HG03457 (cell line): ENCODE measurements around the gene OR51M1.

Experiments
- ATAC-seq: cut with Tn5 transposase; IDR thresholded peaks from one replicate; pipeline ENCODE4 v1.9.1; 2021; ENCODE audit warnings: moderate number of reproducible peaks; ENCODE audit not compliant: unreplicated experiment

The OR51M1 gene

DNA sequence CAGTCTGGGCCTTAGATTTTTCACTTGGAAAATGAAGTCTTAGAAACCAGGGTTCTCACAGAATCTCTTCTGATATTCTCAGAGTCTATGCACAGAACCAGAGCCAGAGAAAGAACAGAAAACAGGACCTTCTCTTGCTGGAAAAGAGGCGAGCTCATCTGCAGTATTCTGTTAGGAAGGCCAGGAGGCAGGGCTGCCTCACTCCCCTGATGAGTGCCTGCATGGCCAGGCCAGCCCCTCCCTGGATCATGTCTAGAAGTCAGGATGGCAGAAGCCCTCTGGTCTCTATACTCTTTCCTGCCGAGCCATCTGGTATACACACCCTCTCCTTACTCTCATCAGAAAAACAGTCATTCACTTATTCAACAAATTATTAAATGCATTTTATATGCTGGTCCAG is 723 bp downstream of the OR51M1 start:
- no peak for ATAC-seq

DNA sequence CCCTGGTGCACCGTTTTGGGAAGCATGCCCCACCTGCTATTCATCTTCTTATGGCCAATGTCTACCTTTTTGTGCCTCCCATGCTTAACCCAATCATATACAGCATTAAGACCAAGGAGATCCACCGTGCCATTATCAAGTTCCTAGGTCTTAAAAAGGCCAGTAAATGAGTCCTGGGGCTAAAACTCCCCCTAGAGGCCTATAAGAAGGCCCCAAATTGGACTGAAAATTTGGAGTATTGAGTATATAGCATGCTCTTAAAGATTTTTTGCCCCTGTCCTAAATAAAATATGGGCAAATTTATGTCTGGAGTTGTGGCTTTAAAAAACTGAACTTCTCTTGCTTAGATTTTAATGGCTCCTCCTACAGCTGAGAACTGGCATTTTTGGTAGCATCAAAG is 6.6 kb downstream of the OR51M1 start:
- no peak for ATAC-seq

DNA sequence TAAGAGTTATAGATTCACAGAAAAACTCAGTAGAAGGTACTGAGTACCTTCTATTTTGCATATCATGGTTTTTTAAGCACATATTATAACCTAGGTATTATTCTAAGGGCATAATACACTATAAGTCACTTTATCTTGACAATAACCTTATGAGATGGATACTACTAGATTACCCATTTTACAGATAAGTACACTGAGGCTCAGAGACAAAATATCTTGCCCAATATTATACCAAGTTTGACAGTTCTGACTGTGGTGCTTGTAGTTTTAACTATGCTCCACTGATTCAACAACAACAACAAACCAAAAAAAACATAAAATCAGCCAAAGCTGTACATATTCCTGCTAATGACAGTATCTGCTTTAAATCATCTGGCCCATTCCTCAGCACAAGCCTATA is 10.5 kb downstream of the OR51M1 start:
- no peak for ATAC-seq

DNA sequence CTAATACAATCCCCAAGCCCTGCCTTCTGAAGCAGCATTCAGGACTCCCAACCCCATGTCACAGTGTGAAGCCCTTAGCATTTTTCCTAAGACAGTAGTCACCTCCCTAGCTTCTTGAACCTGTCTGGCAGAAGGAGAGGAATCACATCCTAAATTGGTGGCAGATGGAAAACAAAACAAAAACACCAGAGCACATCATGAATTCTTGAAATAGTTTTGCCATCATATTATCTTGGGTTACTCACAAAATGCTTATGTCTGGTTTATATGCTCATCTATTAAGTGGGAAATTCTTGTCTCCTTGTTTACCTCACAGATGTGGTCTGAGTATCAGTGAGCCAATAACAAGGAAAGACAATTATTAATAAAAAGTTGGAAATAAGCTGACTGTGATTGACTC is 15.3 kb downstream of the OR51M1 start:
- no peak for ATAC-seq

DNA sequence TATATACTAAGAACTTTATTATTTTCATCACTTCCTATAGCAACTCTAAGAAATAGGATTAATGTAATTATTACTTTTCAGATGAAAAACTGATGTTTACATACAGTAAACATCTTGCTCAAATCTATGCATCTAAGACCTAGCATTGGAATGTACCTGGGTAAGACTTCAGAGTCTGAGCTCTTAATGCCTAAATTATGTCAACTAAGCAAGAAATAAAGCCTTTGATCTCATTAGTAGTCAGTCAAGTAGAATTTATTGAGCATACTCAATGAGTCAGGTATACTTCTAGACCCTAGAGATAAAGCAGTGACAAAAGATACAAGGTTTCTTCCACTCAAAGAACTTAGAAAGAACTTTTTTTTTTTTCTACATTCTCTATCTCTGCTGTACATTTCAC is 21.6 kb downstream of the OR51M1 start:
- ATAC-seq: no peak

DNA sequence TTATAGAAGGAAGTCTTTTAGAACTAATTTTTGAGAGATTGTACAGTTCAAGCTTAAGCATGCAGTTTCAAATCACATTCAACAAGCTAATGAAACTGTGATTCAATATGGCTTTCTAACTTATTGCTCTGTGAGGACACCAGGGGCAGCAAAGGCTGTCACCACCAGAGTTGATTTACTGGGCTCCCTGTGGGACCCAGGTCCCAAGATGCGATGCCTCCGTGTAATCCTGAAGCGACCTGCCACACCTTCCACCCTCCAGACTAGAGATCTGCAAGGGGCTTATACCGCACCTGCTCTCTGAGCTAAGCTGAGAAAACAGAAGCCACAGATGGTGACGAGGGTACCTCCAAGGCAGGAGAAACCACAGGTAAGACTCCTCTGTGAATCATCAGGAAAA is 37.4 kb downstream of the OR51M1 start:
- no peak for ATAC-seq

DNA sequence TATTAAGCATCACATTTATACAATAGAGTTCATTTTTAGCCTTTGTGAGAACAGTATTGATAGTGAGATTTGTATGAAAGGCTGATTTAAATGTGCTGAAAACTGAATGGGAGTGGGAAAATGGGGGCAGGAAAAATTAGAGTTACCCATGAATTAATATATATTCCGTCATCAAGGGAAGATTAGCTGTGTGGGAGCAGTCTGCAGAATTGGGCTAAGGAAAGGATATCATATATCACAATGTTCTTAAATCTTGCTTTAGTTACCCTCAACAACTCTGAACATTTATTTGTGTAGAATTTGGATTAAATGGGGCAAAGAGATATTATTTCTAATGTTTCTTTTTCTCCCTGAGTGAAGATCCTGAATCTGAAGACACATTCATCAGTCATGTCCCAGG is 38.2 kb downstream of the OR51M1 start, which contains the start of gene OR51Q1:
OR51Q1 (plus strand) TSS at position 301 of the 400 bp plus-strand sequence; CDS start at position 391, 90 bp downstream.
- ATAC-seq: no peak

DNA sequence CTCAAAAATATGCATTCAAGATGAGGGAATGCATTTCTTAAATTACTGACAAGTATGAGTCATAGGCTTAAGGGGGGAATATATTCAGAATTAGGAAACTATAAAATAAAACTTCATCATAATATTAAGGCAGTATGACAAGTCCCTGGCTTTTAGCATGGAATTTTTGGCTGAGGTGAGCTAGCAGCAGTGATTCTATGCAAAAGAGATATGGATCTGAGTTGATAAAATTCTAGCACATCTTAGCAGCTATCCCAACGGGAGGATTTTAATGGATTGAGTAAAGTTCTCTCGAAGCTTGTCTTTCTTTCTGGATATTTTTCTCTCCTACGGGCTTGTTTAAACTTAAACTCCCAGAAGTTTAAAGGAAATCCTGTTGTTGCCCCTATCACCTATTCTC is 39.5 kb downstream of the OR51M1 start:
- no peak for ATAC-seq

DNA sequence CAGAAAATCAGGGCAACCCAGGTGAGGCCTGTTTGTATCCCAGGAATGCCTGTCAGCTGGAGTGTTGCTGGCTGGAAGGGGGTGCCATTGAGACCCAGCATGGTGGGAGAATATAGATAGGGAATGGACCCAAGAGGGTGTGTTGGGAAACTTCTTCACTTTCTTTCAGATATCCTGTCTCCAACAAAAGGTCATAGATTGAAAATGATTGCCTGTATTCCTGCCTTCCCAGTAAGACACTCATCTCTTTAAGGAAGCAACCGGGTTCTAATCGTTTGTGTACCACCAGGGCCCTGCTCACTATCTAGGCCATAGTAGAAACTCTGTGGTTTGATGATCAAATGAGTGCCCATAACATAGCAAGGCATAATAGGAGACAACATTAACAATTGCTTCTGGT is 57.8 kb downstream of the OR51M1 start, which contains the start of gene OR51I1:
OR51I1 (minus strand) TSS at position 101 of the 400 bp plus-strand sequence; CDS start at position 101, 0 bp downstream.
- ATAC-seq: no peak
